Psoas muscle (tissue), 8 donors: Measurements from ENCODE around the gene CAPN15. TPM values are rescaled to one million over a fixed set of nuclear protein-coding genes. Genes with fewer than 3 reads are reported as not detected.
A peak's percentile ranks its signal among the peaks of the same experiment; 100 is the strongest.

ENCODE experiments used
- ATAC-seq, 4 donors: fragments of 200-7000 bp; cut with Tn5 transposase; one replicate each; pipeline ENCODE4 v1.9.1; 2020; ENCODE audit warnings: moderate library complexity in 3 of 4, mild to moderate bottlenecking in 2 of 4
- DNase-seq, 2 donors: peaks; one replicate each; pipeline ENCODE4 v3.0.0-alpha.2; 2020
- H3K27ac ChIP-seq: fragments of 200-600 bp; one replicate; pipeline ENCODE4 v1.8.0; 2022
- H3K27me3 ChIP-seq, 3 donors: fragments of 200-600 bp in 1 of 3; one replicate each; pipeline versions ENCODE4 v1.6.1 to v1.8.0; 2013 to 2022; ENCODE audit warnings: low read length in 2 of 3, mild to moderate bottlenecking in 2 of 3, moderate library complexity in 1 of 3; ENCODE audit not compliant: insufficient read depth in 3 of 3
- H3K36me3 ChIP-seq, 2 donors: fragments of 200-600 bp in 1 of 2; one replicate each; pipeline versions ENCODE4 v1.6.1 to v1.8.0; 2013 to 2022; ENCODE audit warnings: low read depth in 1 of 2, mild to moderate bottlenecking in 1 of 2, moderate library complexity in 1 of 2; ENCODE audit not compliant: insufficient read depth in 1 of 2
- H3K4me1 ChIP-seq: fragments of 200-600 bp; one replicate; pipeline ENCODE4 v1.8.0; 2022
- H3K4me3 ChIP-seq: fragments of 200-600 bp; one replicate; pipeline ENCODE4 v1.8.0; 2022; ENCODE audit warnings: mild to moderate bottlenecking
- H3K9me3 ChIP-seq: fragments of 200-600 bp; one replicate; pipeline ENCODE4 v1.8.0; 2022
- WGBS, 3 donors: extraction: QIAGEN DNeasy Blood & Tissue Kit; methylation state at CpG; one replicate each; pipeline versions ENCODE4 v1.1.6 to v1.1.7; 2013; 5-methylcytosine and 5-hydroxymethylcytosine counted together
- intact Hi-C, 2 donors: fragments of 100-400 bp; cut with DNase I; formaldehyde crosslinking; loops; one replicate each; pipeline versions ENCODE4 v1.11.0 to v1.14.2; 2022
- polyA plus RNA-seq, 3 donors: library from polyadenylated mRNA; stranded (reverse); fragments of 200-250 nt; gene quantifications; one replicate each; pipeline ENCODE4 v1.2.3, GENCODE V29; 2013
- total RNA-seq, 4 donors: library from RNA; stranded (reverse); fragmentation: NEBNext Ultra II Directional in 2 of 4; extraction: Animal tissue kit (Norgen Biotek cat#: 25700) in 2 of 4; gene quantifications; one replicate each; pipeline versions ENCODE4 v1.2.1 to v1.2.4, GENCODE V29; 2021 to 2023
- TF ChIP-seq, protein P1 (sequence below): fragments of 200-600 bp; IDR thresholded peaks from one replicate; pipeline ENCODE4 v1.8.0; 2022; ENCODE audit warnings: antibody characterized with exemption
- donor health status: healthy with polysubstance abuse.
- donor health status: DM: no; HTN: no; CAD: no; lungs with moderate emphysema.
- donor health status: Bipolar disorder and iron deficiency.
- donor health status: healthy.
- donor health status: DM: yes; HTN: yes; CAD: no.
- donor health status: DM: no; HTN: no; CAD: no.
- donor health status: DM: no; HTN: no; CAD: no.
- donor health status: DM: yes; HTN: yes; CAD: no.

The CAPN15 gene
- total and polyA plus RNA-seq, 7 donors, result 14.9 to 32.1 (median 25.5) TPM

DNA sequence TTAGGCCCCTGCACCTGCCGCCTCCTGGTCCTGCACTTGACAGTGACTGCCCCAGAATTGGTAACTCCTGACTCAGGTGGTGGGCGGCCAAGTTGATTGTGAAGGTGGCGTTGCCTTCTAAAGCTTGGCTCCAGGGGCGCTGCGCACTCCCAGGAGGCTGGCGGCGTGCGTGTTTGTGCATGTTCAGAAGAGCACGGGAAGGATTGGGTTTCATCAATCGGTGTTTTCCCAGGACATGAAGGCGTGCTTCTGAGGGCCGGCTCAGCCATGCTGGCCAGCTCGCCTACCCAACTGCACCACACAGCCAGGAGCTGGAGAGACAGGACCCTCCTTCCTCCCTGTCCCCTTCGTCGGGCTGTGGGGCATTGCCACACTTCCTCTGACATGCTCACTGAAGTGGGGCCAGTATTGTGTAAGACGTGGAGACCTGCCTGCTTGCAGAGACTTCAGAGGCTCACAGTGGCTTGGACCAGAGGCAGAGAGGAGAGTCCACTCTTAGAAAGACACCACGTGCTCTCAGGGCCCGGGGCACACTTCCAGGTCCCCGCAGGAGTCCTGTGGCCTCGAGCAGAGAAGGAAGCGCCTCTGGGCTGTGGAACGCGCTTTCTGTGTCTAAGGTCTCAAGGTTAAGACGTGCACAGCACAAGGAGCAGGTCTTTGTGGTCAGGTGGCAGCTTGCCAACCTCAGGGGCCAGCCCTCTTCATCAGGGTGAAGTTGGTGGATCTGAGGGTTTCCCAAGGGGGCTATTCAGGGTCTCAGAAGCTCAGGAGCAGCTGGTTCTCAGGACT is 65.2 kb downstream of the CAPN15 start:
- ATAC-seq (peak; percentile 32 to 59 (median 53)), DNase-seq (peak; percentile 74 to 89)
- Histone ChIP-seq H3K4me3 (peak overlapping the region; percentile 96), H3K9me3 (no peaks in the 10 kb centered on the region), H3K27me3 (no peaks in the 10 kb centered on the region), H3K27ac (peak overlapping the region; percentile 95), H3K4me1 (peaks cover 59% of the 10 kb centered on the region), H3K36me3 (peaks cover 0 to 4% of the 10 kb centered on the region in 2 donors)
- TF ChIP-seq, protein P1, sequence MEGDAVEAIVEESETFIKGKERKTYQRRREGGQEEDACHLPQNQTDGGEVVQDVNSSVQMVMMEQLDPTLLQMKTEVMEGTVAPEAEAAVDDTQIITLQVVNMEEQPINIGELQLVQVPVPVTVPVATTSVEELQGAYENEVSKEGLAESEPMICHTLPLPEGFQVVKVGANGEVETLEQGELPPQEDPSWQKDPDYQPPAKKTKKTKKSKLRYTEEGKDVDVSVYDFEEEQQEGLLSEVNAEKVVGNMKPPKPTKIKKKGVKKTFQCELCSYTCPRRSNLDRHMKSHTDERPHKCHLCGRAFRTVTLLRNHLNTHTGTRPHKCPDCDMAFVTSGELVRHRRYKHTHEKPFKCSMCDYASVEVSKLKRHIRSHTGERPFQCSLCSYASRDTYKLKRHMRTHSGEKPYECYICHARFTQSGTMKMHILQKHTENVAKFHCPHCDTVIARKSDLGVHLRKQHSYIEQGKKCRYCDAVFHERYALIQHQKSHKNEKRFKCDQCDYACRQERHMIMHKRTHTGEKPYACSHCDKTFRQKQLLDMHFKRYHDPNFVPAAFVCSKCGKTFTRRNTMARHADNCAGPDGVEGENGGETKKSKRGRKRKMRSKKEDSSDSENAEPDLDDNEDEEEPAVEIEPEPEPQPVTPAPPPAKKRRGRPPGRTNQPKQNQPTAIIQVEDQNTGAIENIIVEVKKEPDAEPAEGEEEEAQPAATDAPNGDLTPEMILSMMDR, result peak; percentile 47
- intact Hi-C loops, result loop anchor here (5.0 kb wide), 2 partner anchors 35 to 40 kb away; partner anchors contain the start of gene WFIKKN1 (in 1 of the 2)
- 25 to 50% (median 28%) methylated on average over 24 of the region's 24 CpGs for WGBS, 3 donors

DNA sequence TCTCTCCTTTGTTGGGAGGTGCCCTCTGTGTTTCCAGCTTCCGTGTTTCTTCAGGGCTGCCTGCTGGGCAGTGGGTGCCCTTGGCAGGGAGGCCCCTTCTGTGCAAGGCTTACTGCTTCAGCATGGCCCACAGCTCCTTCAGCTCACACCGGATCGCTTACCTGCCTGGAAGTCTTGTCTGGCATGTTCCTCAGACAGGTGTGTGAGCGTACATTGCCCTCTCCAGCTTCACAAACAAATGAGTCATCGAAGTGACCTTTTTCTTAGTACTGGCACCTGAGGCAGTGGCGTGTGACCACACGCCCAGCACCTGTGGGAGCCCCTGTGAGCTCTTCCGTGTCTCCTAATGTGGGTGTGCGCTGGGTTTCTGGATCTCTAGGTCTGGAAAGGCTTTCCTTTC is 65.9 kb downstream of the CAPN15 start:
- intact Hi-C loops, result loop anchor here (5.0 kb wide), 2 partner anchors 34 to 39 kb away; partner anchors contain the start of gene WFIKKN1 (in 1 of the 2)
- Histone ChIP-seq H3K4me3 (peak overlapping the region; percentile 96), H3K9me3 (no peaks in the 10 kb centered on the region), H3K4me1 (peaks cover 52% of the 10 kb centered on the region), H3K27me3 (no peaks in the 10 kb centered on the region), H3K36me3 (peaks cover 0 to 4% of the 10 kb centered on the region in 2 donors), H3K27ac (peak overlapping the region; percentile 95)
- DNase-seq, result no peak
- TF ChIP-seq, protein P1, result no peak
- 66 to 80% (median 71%) methylated on average over 9 of the region's 9 CpGs for WGBS, 3 donors
- ATAC-seq, result no peak

DNA sequence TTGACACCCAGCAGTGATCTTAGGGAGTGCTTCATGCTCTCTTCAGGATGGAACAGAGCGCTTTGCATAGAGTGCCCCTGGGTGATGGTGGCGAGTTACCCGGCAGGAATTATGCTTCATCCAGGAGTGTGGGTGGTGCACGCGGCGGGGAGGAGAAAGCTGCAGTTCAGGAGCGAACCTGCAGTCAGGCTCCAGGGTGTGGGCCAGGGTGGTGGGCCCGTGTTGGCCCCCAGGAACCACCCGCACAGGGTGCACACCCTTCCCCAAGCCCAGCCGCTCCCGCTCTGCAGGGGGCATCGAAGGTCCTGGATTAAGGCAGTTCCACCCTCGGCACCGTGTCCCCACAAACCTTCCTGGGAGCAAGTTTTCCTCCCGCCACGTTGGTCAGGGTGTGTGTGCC is 66.3 kb downstream of the CAPN15 start:
- H3K4me3 ChIP-seq, result peak overlapping the region; percentile 96
- intact Hi-C loops, result loop anchor here (5.0 kb wide), 2 partner anchors 33 to 38 kb away; partner anchors contain the start of gene WFIKKN1 (in 1 of the 2)

GRCh38 chr16:595094-595528 is 67.6 kb downstream of the CAPN15 start:
- Histone ChIP-seq H3K27me3 (no peaks in the 10 kb centered on the region), H3K4me3 (peak overlapping the region; percentile 15), H3K27ac (peak overlapping the region; percentile 95), H3K9me3 (no peaks in the 10 kb centered on the region), H3K4me1 (peaks cover 52% of the 10 kb centered on the region), H3K36me3 (peaks cover 0 to 10% of the 10 kb centered on the region in 2 donors)
- DNase-seq (no peak), ATAC-seq (no peak)
- TF ChIP-seq, protein P1, result no peak
- intact Hi-C loops, result no loop called here
- WGBS, 3 donors, result 62 to 77% (median 69%) methylated on average over 18 of the region's 18 CpGs

More for the DNA sequence above, 66.3 kb downstream of the CAPN15 start:
- ATAC-seq (no peak), DNase-seq (no peak)
- Histone ChIP-seq H3K9me3 (no peaks in the 10 kb centered on the region), H3K4me1 (peaks cover 52% of the 10 kb centered on the region), H3K36me3 (peaks cover 0 to 4% of the 10 kb centered on the region in 2 donors), H3K27me3 (no peaks in the 10 kb centered on the region), H3K27ac (peak overlapping the region; percentile 95)
- WGBS, 3 donors, result 81 to 86% (median 86%) methylated on average over 16 of the region's 16 CpGs
- TF ChIP-seq, protein P1, result no peak
